Effector memory CD4-positive, alpha-beta T cell (primary cell): ENCODE measurements around the gene ATP5PD.

Experiments
- DNase-seq, 3 donors: peaks; one replicate each; pipeline ENCODE4 v3.0.0-alpha.2; 2020
- H3K27ac ChIP-seq: 2 replicates; pipeline ENCODE4 v1.7.0; 2013; ENCODE audit warnings: mild to moderate bottlenecking, low read length, moderate library complexity; ENCODE audit not compliant: insufficient read depth, poor library complexity, severe bottlenecking
- H3K27me3 ChIP-seq: replicated peaks from 2 replicates; pipeline ENCODE4 v1.7.0; 2013; ENCODE audit warnings: mild to moderate bottlenecking, low read length; ENCODE audit not compliant: insufficient read depth, control insufficient read depth, poor library complexity, severe bottlenecking
- H3K36me3 ChIP-seq: 2 replicates; pipeline ENCODE4 v1.7.0; 2013; ENCODE audit warnings: mild to moderate bottlenecking, low read length, moderate library complexity; ENCODE audit not compliant: control insufficient read depth, insufficient read depth
- H3K4me1 ChIP-seq: 2 replicates; pipeline ENCODE4 v1.7.0; 2013; ENCODE audit warnings: low read length, mild to moderate bottlenecking; ENCODE audit not compliant: control insufficient read depth, insufficient read depth, poor library complexity, severe bottlenecking
- H3K4me3 ChIP-seq: 2 replicates; pipeline ENCODE4 v1.7.0; 2013; ENCODE audit warnings: low read length, low read depth, mild to moderate bottlenecking; ENCODE audit not compliant: insufficient read depth, poor library complexity, severe bottlenecking
- H3K9me3 ChIP-seq: 2 replicates; pipeline ENCODE4 v1.7.0; 2013; ENCODE audit warnings: mild to moderate bottlenecking, low read length, moderate library complexity; ENCODE audit not compliant: control insufficient read depth

ATP5PD gene

DNA sequence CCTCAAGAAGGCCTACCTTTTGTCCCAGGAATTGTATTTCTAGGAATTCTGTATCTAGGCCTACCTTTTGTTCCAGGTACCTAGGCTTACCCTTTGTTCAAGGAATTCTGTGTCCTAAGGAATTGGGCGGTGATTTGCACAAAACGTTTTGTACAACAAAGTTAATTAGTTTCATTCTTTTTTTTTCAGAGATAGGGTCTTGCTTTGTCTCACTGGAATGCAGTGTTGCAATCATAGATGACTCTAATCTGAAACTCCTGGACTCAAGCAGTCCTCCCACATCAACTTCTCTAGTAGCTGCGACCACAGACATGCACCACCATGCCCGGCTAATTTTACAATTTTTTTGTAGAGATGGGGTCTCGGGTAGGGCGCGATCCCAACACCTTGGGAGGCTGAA, 52.3 kb downstream of the ATP5PD start:
- Histone ChIP-seq H3K4me3 (no peak overlapping the region), H3K4me1 (no peaks in the 10 kb centered on the region), H3K9me3 (no peaks in the 10 kb centered on the region), H3K36me3 (no peaks in the 10 kb centered on the region), H3K27ac (no peak overlapping the region), H3K27me3 (no peaks in the 10 kb centered on the region)
- DNase-seq: no peak

DNA sequence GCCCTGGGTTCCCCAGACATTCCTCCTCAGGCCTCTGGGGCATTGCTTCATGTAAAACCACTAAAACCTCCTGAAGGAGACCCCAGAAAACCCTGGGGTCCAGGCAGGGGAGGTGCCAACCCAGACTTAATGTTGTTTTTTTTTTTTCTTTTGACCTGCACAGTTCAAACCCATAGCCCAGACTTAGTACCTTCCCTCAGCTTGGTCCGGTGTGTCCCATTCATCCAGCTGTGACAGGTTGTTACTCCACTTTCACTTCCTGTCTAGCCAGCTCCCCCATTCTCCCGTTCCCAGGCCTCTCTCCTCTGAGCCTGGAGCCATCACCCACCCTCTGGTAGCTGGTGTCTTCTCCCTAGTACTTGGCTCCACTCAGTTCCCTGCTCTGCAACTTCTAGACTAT, 54.5 kb downstream of the ATP5PD start:
- no peak overlapping the region for H3K27ac ChIP-seq
- H3K4me1 ChIP-seq: peaks cover 8% of the 10 kb centered on the region
- H3K36me3 ChIP-seq: no peaks in the 10 kb centered on the region
- DNase-seq: no peak
- no peaks in the 10 kb centered on the region for H3K27me3 ChIP-seq
- H3K4me3 ChIP-seq: no peak overlapping the region
- H3K9me3 ChIP-seq: no peaks in the 10 kb centered on the region

DNA sequence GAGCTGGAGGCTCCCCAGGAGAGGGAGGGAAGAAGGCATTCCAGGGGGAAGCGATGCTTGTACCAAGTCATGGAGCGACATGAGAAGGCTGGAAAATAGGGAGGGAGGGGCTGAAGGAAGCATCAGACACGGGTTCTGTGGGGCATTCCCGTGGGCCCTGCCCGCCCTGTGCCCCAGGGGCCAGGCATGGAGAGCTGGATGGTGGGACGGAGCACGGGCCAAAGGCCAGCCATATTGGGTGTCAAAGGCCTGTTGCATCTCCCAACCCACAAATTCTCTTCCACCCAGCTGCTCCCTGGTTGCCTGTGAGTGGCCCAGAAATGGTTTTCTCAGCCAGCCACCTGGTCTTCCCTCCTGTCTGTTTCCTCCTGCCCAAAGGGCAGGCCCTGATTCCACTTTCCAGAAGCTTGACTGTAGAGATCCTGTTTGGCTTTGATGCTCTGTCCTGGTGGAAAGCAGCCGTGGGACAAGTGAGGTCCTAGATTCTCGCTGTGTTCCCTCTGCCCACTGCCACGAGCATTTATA, 56.1 kb downstream of the ATP5PD start:
- peaks cover 15% of the 10 kb centered on the region for H3K4me1 ChIP-seq
- no peaks in the 10 kb centered on the region for H3K36me3 ChIP-seq
- H3K27me3 ChIP-seq: no peaks in the 10 kb centered on the region
- no peak overlapping the region for H3K27ac ChIP-seq
- H3K4me3 ChIP-seq: no peak overlapping the region
- no peak for DNase-seq
- no peaks in the 10 kb centered on the region for H3K9me3 ChIP-seq
